ENCODE results near the gene CCDC150. TPM values are rescaled to one million over a fixed set of nuclear protein-coding genes. Genes with fewer than 3 reads are reported as not detected.
"Not testable (repeated sequence)": the region's sequence is repeated elsewhere in the genome, so short reads cannot be mapped to it uniquely, and the experiment has no call there.

Gene CCDC150
- total RNA-seq, 2 experiments from 2014 or later: 29.7 to 40.8 TPM

DNA sequence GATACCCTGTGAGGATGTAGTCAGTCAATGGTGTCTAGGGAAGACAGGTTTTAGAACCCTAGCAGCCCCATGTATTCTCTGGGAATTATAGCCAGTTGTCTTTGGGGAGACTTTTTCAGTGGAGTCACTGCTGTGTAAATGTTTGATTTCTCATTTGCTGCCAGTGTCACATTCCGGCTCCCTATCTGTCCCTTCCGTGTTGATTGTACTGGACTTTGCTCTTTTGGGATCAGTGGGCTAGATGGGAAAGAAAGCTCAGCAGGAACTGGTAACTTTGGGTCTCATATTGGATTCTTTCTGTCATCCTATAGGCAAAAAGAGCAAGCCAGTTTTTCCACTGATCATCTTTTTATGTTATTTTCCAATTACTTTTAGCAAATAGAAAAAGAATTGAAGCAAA is 89.9 kb downstream of the CCDC150 start:
- Histone ChIP-seq H3K9me3 (ENCODE audit: low read length) (no peaks in the 10 kb centered on the region), H3K9me2 (ENCODE audit: insufficient read depth, low read length) (no peaks in the 10 kb centered on the region), H3K4me2 (ENCODE audit: low read length) (no peak overlapping the region), H3K27ac (ENCODE audit: low read depth, low read length, poor library complexity, severe bottlenecking) (no peak overlapping the region), H3K79me2 (ENCODE audit: insufficient read depth, low read depth, low read length) (no peaks in the 10 kb centered on the region), H3K36me3 (ENCODE audit: insufficient read depth, low read length) (peaks cover 73% of the 10 kb centered on the region), H3K4me3 (ENCODE audit: low read depth, low read length, poor library complexity, severe bottlenecking) (no peak overlapping the region), H3K4me1 (ENCODE audit: insufficient read depth, low read length, poor library complexity, severe bottlenecking) (no peaks in the 10 kb centered on the region), H2AFZ (ENCODE audit: low read length) (no peak overlapping the region), H4K20me1 (ENCODE audit: insufficient read depth, low read length) (no peaks in the 10 kb centered on the region)
- no peak for DNase-seq (ENCODE audit: low spot score)
- ChIA-PET CTCF (ENCODE audit: unreplicated experiment) (no interaction called here), POLR2A (interaction anchor here (0.5 to 2.4 kb wide), 8 partner anchors 8 to 382 kb away, joined by 3 to 11 read pairs (median 3); no protein-coding TSS in a partner anchor)
- BruUV-seq (replicated peaks): no TSS peak
- intact Hi-C loops (cut with micrococcal nuclease; ENCODE audit: unreplicated experiment): no loop called here
- TF ChIP-seq EZH2phosphoT487 (IDR thresholded peaks at IDR 0.05; ENCODE audit: borderline replicate concordance, low read depth, low read length): no peak
- TF ChIP-seq, protein P1, sequence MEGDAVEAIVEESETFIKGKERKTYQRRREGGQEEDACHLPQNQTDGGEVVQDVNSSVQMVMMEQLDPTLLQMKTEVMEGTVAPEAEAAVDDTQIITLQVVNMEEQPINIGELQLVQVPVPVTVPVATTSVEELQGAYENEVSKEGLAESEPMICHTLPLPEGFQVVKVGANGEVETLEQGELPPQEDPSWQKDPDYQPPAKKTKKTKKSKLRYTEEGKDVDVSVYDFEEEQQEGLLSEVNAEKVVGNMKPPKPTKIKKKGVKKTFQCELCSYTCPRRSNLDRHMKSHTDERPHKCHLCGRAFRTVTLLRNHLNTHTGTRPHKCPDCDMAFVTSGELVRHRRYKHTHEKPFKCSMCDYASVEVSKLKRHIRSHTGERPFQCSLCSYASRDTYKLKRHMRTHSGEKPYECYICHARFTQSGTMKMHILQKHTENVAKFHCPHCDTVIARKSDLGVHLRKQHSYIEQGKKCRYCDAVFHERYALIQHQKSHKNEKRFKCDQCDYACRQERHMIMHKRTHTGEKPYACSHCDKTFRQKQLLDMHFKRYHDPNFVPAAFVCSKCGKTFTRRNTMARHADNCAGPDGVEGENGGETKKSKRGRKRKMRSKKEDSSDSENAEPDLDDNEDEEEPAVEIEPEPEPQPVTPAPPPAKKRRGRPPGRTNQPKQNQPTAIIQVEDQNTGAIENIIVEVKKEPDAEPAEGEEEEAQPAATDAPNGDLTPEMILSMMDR (conservative IDR thresholded peaks at IDR 0.05; ENCODE audit: low read length): no peak

DNA sequence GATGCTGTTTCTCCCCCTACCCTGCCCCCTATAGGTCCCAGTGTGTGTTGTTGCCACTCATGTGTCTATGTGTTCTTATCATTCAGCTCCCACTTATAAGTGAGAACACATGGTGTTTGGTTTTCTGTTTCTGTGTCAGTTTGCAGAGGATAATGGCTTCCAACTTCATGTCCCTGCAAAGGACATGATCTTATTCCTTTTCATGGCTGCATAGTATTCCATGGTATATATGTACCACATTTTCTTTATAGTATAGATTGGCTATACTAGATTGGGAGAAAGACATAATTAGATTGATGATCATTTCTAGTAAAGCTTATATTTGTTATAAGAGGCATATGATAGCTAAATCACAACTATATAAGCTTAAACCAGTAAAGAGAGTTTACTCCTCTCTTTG is 97.1 kb downstream of the CCDC150 start:
- H3K27ac ChIP-seq (ENCODE audit: low read depth, low read length, poor library complexity, severe bottlenecking): not testable (repeated sequence)

DNA sequence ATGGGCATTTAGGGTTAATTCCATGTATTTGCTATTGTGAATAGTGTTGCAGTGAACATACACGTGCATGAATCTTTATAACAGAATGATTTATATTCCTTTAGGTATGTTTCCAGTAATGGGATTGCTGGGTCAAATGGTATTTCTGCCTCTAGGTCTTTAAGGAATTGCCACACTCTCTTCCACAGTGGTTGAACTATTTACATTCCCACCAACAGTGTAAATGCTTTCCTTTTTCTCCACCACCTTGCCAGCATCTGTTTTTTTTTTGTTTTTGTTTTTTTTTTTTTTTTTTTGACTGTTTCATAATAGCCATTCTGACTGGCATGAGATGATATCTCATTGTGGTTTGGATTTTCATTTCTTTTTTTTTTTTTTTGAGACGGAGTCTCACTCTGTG is 97.5 kb downstream of the CCDC150 start:
- Histone ChIP-seq H3K4me1 (ENCODE audit: insufficient read depth, low read length, poor library complexity, severe bottlenecking) (no peaks in the 10 kb centered on the region), H3K9me2 (ENCODE audit: insufficient read depth, low read length) (no peaks in the 10 kb centered on the region), H3K4me2 (ENCODE audit: low read length) (no peak overlapping the region), H3K79me2 (ENCODE audit: insufficient read depth, low read depth, low read length) (no peaks in the 10 kb centered on the region), H4K20me1 (ENCODE audit: insufficient read depth, low read length) (no peaks in the 10 kb centered on the region), H3K27ac (ENCODE audit: low read depth, low read length, poor library complexity, severe bottlenecking) (no peak overlapping the region), H3K4me3 (ENCODE audit: low read depth, low read length, poor library complexity, severe bottlenecking) (no peak overlapping the region), H2AFZ (ENCODE audit: low read length) (no peak overlapping the region), H3K36me3 (ENCODE audit: insufficient read depth, low read length) (peaks cover 38% of the 10 kb centered on the region), H3K9me3 (ENCODE audit: low read length) (no peaks in the 10 kb centered on the region)
- ChIA-PET CTCF (ENCODE audit: unreplicated experiment) (no interaction called here), POLR2A (interaction anchor here (0.6 kb wide), 1 partner anchor 21 kb away, joined by 8 read pairs; no protein-coding TSS in a partner anchor)
- intact Hi-C loops (cut with micrococcal nuclease; ENCODE audit: unreplicated experiment): no loop called here
- DNase-seq (ENCODE audit: low spot score): no peak
- no TSS peak for BruUV-seq (replicated peaks)
- TF ChIP-seq EZH2phosphoT487 (IDR thresholded peaks at IDR 0.05; ENCODE audit: borderline replicate concordance, low read depth, low read length): no peak
- TF ChIP-seq, protein P1 (conservative IDR thresholded peaks at IDR 0.05; ENCODE audit: low read length): no peak

More for the DNA sequence above, 97.1 kb downstream of the CCDC150 start:
- H4K20me1 ChIP-seq (ENCODE audit: insufficient read depth, low read length); BruUV-seq (replicated peaks); H3K9me2 ChIP-seq (ENCODE audit: insufficient read depth, low read length); intact Hi-C loops (cut with micrococcal nuclease; ENCODE audit: unreplicated experiment); H3K9me3 ChIP-seq (ENCODE audit: low read length); H2AFZ ChIP-seq (ENCODE audit: low read length); H3K4me1 ChIP-seq (ENCODE audit: insufficient read depth, low read length, poor library complexity, severe bottlenecking); H3K4me2 ChIP-seq (ENCODE audit: low read length); DNase-seq (ENCODE audit: low spot score); H3K4me3 ChIP-seq (ENCODE audit: low read depth, low read length, poor library complexity, severe bottlenecking); H3K79me2 ChIP-seq (ENCODE audit: insufficient read depth, low read depth, low read length); CTCF ChIA-PET (ENCODE audit: unreplicated experiment): not testable (repeated sequence)
- POLR2A ChIA-PET: interaction anchor here (0.6 kb wide), 1 partner anchor 20 kb away, joined by 8 read pairs; no protein-coding TSS in a partner anchor
- TF ChIP-seq, protein P1 (conservative IDR thresholded peaks at IDR 0.05; ENCODE audit: low read length): 0 out of 2 replicates have a peak, but pooled peaks have one; percentile 9
- H3K36me3 ChIP-seq (ENCODE audit: insufficient read depth, low read length): peaks cover 42% of the 10 kb centered on the region

Data from OCI-LY7 (cell line).